HG03439 (cell line): ENCODE results near the gene ZNF423.

ENCODE experiments used
- ATAC-seq: cut with Tn5 transposase; IDR thresholded peaks from one replicate; pipeline ENCODE4 v1.9.1; 2021; ENCODE audit warnings: mild to moderate bottlenecking, moderate library complexity; ENCODE audit not compliant: unreplicated experiment

ZNF423 gene

GRCh38 chr16:49786926-49787557 is 68.9 kb downstream of the ZNF423 start:
- no peak for ATAC-seq

- no peak for ATAC-seq
Measured at GRCh38 chr16:49785970-49786369, 69.9 kb downstream of the ZNF423 start.

- no peak for ATAC-seq
Measured at GRCh38 chr16:49782405-49782804, 73.5 kb downstream of the ZNF423 start.

GRCh38 chr16:49781401-49781800 is 74.5 kb downstream of the ZNF423 start:
- ATAC-seq = no peak

- ATAC-seq = no peak
Measured at GRCh38 chr16:49780433-49780832, 75.5 kb downstream of the ZNF423 start.

- no peak for ATAC-seq
Measured at GRCh38 chr16:49779979-49780378, 75.9 kb downstream of the ZNF423 start.

- ATAC-seq = no peak
Measured at GRCh38 chr16:49778202-49778930, 77.5 kb downstream of the ZNF423 start.

- ATAC-seq = no peak
Measured at GRCh38 chr16:49776734-49777133, 79.2 kb downstream of the ZNF423 start.

- ATAC-seq = no peak
Measured at GRCh38 chr16:49776085-49776595, 79.8 kb downstream of the ZNF423 start.

- ATAC-seq = no peak
Measured at GRCh38 chr16:49775581-49775980, 80.3 kb downstream of the ZNF423 start.

- no peak for ATAC-seq
Measured at GRCh38 chr16:49775018-49775417, 80.9 kb downstream of the ZNF423 start.

- ATAC-seq = no peak
Measured at GRCh38 chr16:49773534-49774475, 82.1 kb downstream of the ZNF423 start.

GRCh38 chr16:49767998-49768397 is 87.9 kb downstream of the ZNF423 start:
- no peak for ATAC-seq

GRCh38 chr16:49767414-49767813 is 88.5 kb downstream of the ZNF423 start:
- ATAC-seq = no peak

- no peak for ATAC-seq
Measured at GRCh38 chr16:49766225-49766624, 89.7 kb downstream of the ZNF423 start.

GRCh38 chr16:49763826-49764225 is 92.1 kb downstream of the ZNF423 start:
- no peak for ATAC-seq

- ATAC-seq = no peak
Measured at GRCh38 chr16:49760815-49761214, 95.1 kb downstream of the ZNF423 start.

- ATAC-seq = no peak
Measured at GRCh38 chr16:49757559-49758069, 98.3 kb downstream of the ZNF423 start.

- no peak for ATAC-seq
Measured at GRCh38 chr16:49756775-49757558, 98.9 kb downstream of the ZNF423 start.
